Skeletal muscle cell (primary cell): Measurements from ENCODE around the gene UBE2L6.

Source experiments
- DNase-seq: peaks from one replicate; pipeline ENCODE4 v3.0.0-alpha.2; 2010; ENCODE audit warnings: low read depth
- H3K4me3 ChIP-seq: 2 replicates; pipeline ENCODE4 v1.5.1; 2011; ENCODE audit warnings: low read depth, mild to moderate bottlenecking, control low read depth, low read length, moderate library complexity

Gene UBE2L6

DNA sequence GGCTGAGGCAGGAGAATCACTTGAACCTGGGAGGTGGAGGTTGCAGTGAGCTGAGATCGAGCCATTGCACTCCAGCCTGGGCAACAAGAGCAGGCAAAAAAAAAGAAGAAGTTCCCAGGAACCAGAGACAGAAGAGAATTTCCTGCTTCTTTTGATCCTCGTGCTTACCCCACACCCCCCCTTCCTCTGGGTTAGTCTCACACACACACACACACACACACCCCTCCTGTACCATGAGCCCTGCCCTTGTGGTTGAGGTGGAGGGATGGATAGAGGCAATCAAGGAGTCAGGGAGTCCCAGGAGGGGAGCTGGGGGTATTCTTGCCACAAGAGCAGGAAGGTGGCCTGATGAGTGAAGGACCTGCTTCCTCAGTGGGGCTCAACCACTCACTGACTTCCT, 4.1 kb upstream of the UBE2L6 start:
- no peak for DNase-seq
- H3K4me3 ChIP-seq = no peak overlapping the region

DNA sequence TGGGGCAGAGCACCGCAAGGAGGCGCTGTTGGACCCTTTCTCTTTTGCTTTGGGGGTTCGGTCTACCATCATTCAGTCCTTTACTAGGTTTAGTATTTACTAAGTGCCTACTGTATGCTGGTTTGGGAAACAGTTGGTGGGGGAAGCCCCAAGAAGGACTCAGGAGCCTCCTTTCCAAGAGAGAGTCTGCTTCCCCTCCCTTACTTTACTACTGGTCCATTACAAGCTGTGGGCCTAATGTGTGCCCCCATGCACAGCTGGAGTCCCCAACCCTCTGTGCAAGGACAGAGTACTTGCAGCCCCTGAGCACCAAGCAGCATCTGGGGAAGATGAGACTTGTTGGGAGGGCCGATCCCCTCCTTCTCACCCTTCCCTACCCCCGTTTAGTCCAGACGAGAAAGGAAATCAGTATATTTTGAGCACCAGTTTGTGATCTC, 876 bp upstream of the UBE2L6 start:
- peak; percentile 26 for DNase-seq
- peak overlapping the region; percentile 81 for H3K4me3 ChIP-seq

DNA sequence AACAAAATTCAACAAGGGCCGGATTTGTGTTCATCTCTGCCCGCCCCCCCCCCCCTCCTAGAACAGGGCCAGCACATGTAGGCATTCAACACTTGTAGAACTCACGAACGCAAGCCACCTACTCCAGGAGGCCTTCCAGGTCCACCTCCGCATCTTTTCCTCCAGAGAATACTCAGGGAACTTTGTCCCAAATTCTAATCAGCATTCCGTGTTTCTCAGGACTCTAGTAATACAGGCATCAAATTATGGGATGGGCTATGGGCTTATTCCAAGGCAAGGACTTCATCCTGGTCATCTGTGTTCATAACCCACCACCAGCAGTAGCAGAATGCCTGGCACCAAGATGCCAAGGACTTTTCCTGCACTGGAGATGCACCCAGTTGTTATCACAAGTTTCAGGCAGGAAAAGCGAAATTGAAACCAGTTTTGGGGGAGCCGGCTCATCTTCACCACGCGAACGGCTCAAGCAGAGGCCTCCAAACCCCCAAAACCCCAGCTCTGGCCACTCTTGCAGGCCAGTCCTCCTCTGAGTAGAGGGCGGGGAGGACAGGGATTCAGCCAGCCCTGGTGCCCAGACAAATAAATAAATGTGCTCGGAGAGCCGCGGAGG, 462 bp downstream of the UBE2L6 start:
- H3K4me3 ChIP-seq = peak overlapping the region; percentile 81
- DNase-seq = no peak

- peak overlapping the region; percentile 81 for H3K4me3 ChIP-seq
- DNase-seq = no peak
These were observed 1.2 kb downstream of the UBE2L6 start for GRCh38 chr11:57566005-57566904.

DNA sequence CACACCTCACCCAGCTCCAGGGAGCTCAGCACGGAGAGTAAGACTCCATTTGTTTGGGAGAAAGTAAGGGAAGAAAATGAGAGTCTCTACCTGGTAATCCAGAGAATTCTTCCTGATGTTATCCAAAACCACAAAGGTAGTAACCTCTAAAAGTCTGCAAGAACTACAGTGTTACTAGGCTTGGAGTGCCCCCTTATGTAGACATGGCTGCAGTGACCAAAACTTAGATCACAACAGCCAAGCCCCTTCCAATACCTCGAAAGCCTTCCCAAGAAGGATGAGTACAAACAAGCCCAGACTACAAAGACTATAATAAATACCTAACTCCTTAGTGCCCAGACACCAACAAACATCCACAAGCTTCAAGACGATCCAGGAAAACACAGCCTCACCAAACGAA, 4.9 kb downstream of the UBE2L6 start:
- no peak for DNase-seq
- no peak overlapping the region for H3K4me3 ChIP-seq

- no peak for DNase-seq
These were observed 7.3 kb downstream of the UBE2L6 start for GRCh38 chr11:57560146-57560545.

DNA sequence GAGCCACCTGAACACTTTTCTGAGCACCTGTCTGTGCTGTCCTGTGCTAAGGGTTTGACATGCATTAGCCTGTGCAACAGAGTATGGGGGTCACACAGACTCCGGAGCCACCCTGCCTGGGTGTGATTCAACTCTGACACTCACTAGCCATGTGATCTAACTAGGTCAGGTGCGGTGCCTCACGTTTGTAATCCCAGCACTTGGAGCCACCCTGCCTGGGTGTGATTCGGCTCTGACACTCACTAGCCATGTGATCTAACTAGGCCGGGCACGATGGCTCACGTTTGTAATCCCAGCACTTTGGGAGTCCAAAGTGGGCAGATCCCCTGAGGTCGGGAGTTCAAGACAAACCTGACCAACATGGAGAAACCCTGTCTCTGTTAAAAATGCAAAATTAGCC, 11.4 kb downstream of the UBE2L6 start:
- DNase-seq = no peak
- no peak overlapping the region for H3K4me3 ChIP-seq

More at GRCh38 chr11:57560146-57560545, 7.3 kb downstream of the UBE2L6 start:
- no peak overlapping the region for H3K4me3 ChIP-seq

DNA sequence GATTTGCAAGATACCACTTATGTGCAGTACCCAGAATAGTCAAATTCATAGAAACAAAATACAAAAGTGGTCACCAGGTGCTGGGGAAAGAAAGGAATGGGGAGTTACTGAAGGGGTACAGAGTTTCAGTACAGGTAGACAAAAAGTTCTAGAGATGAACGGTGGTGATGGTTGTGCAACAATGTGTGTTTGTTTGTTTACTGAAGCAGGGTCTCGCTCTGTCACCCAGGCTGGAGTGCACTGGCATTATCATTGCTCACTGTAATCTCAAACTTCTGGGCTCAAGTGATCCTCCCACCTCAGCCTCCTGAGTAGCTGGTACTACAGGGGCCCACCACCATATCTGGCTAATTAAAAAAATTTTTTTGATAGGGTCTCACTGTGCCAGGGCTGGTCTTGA, 12.1 kb downstream of the UBE2L6 start:
- no peak for DNase-seq
- H3K4me3 ChIP-seq = no peak overlapping the region

GRCh38 chr11:57552479-57552878, 15.0 kb downstream of the UBE2L6 start:
- no peak for DNase-seq

DNA sequence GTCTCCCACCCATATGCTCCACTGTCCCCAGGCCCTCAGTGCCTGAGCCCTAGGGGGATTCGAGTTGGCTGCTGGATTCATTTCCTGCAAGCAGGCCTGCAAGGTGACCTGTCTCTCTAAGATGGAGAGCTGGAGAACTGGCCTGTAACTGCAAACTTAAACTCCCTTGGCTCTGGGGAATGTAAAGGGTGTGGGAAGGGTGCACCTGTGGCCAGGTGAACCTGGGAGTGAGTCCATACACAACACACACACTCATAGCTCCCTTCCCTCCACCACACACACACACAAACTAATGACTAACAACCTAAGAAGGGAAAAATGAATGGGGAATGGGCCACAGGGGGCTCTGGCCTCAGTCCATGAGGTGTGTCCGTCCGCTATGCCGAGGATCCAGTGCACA, 15.5 kb downstream of the UBE2L6 start:
- H3K4me3 ChIP-seq = no peak overlapping the region
- no peak for DNase-seq

More at GRCh38 chr11:57552479-57552878, 15.0 kb downstream of the UBE2L6 start:
- no peak overlapping the region for H3K4me3 ChIP-seq

GRCh38 chr11:57549983-57550382, 17.5 kb downstream of the UBE2L6 start:
- H3K4me3 ChIP-seq = no peak overlapping the region
- DNase-seq = no peak

DNA sequence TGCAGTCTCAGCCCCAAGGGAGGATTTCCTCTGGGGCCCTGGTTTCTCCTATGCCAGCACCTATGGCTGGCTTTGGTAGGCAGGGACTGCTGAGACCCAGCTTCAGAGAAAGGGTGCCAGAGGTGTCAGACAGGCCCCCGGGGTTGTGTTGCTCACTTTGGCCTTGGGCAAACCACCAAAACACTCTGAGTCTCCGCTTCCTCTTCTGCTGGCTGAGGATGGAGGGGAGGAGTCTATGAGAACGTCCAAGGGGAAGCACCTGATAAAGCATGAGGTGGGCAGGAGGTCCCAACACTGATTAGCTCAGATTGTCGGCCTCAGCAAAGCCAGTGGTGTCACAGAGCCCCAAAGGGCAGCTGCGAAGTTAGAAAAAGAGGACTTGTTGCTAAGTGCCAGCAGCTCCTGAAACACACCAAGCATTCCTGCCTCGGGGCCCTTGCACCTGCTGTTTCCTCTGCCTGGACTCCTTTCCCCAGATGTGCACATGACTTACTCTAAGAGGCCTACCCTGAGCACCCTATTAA, 19.6 kb downstream of the UBE2L6 start:
- DNase-seq = no peak
- no peak overlapping the region for H3K4me3 ChIP-seq

DNA sequence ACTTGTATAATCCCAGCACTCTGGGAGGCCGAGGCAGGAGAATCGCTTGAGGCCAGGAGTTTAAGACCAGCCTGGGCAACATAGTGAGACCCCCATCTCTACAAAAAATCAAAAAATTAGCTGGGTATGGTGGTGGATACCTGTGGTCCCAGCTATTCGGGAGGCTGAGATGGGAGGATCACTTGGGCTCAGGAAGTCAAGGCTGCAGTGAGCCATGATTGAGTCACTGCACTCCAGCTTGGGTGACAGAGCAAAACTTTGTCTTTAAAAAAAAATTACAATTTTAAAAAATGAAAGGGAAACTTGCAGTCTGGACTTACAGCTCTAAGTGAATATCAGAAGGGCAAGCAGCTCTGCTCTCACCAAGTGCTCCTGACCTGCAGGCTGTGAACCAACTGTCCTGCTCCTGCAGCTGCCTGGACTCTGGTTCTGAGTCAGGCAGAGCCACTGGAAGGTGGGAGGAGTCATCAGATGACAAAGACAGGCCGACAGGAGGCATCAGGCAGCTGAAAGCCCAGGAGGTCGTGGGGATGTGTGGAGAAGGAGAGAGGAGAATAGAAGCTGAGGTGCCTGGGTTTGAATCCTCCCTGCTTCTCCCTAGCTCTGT, 20.5 kb downstream of the UBE2L6 start:
- no peak for DNase-seq
- H3K4me3 ChIP-seq = no peak overlapping the region

- no peak for DNase-seq
- H3K4me3 ChIP-seq = no peak overlapping the region
These were observed 21.0 kb downstream of the UBE2L6 start for GRCh38 chr11:57546451-57546850.

DNA sequence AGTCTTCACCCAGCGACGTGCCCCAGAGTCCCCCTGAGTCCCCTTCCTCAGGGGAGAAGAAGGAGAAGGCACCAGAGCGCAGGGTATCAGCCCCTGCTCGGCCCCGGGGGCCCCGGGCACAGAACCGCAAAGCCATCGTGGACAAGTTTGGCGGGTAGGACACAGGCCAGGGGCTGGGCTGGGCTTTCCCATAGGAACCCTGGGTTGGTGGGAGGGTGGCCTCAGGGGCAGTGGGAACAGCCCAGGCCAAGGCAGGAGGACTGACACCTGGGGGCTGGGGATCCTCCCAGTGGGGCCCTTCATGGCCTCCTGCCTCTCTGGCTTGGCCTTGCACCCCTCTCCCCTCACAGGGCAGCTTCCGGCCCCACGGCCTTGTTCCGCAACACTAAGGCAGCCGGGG, 21.6 kb downstream of the UBE2L6 start:
- no peak for DNase-seq
- H3K4me3 ChIP-seq = no peak overlapping the region

DNA sequence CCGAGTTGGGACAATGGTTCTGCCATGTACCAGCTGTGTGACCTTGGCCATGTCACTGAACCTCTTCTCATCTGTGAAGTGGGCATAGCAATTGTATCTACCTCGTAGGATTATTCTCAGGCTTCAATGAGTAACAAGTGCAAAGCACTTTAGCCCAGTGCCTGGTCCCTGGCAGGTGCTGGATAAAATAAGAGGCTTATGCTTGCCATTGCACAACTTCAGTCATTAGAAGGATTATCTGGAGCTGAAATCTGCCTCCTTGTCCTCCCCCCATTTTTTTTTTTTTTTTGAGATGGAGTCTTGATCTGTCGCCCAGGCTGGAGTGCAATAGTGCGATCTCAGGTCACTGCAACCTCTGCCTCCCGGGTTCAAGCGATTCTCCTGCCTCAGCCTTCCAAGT, 22.9 kb downstream of the UBE2L6 start:
- H3K4me3 ChIP-seq = no peak overlapping the region
- DNase-seq = no peak

- H3K4me3 ChIP-seq = no peak overlapping the region
- DNase-seq = no peak
These were observed 23.9 kb downstream of the UBE2L6 start for GRCh38 chr11:57543593-57543992.

- no peak overlapping the region for H3K4me3 ChIP-seq
- no peak for DNase-seq
These were observed 24.9 kb downstream of the UBE2L6 start for GRCh38 chr11:57542582-57542981.

DNA sequence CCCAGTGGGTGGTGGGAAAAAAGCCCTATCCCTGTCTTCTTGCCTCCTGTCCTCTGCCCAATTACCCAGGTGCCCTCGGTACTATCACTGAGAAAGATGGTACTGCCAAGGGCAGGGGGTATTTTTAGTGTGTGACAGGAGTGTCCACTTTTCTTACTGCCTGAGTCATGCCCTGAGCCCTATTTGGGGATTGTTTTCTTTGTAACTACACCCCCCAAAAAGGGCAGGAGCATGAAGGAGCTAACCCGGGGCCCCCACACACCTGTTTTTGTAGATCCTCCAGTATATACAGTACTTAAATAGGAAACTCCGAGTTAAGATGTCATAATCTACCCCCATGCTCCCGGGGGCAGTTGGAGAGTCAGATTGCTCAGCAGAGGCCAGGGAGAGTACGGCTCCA, 26.3 kb downstream of the UBE2L6 start:
- no peak for DNase-seq
- H3K4me3 ChIP-seq = no peak overlapping the region

GRCh38 chr11:57539342-57539741, 28.1 kb downstream of the UBE2L6 start:
- H3K4me3 ChIP-seq = no peak overlapping the region
- no peak for DNase-seq
